HG02970 (cell line): ENCODE data around the gene INA.

ENCODE experiments used
- ATAC-seq: cut with Tn5 transposase; IDR thresholded peaks from one replicate; pipeline ENCODE4 v1.9.1; 2021; ENCODE audit warnings: mild to moderate bottlenecking, moderate library complexity, moderate number of reproducible peaks; ENCODE audit not compliant: unreplicated experiment, low FRiP score

The INA gene

DNA sequence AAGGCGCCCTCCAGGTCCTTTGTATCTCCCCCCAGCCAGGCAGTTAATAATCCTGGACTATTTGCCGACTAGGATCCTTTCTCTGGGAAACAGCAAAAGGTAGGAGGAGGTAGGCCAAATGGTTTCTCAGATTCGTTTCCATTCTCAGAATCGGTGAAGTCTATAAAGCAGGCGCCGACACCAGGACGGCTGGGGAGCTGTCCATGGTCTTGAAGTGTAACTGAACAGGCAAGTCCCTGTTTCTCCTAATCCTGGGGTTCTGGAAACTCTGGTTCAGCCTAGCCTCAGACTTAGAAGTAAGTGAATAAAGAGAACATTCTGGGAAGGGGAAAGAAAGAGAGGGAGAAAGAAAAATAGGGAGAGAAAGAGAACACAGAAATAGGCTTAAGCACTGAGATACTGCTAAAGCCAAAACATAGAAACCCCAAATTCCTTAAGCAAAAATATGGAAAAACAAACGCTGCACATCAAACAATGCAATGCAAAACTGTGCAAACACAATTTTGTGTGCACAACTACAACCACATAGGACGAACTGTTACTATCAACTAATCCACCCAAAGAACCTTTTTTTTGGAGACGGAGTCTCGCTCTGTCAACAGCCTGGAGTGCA is 11.1 kb upstream of the INA start:
- no peak for ATAC-seq

DNA sequence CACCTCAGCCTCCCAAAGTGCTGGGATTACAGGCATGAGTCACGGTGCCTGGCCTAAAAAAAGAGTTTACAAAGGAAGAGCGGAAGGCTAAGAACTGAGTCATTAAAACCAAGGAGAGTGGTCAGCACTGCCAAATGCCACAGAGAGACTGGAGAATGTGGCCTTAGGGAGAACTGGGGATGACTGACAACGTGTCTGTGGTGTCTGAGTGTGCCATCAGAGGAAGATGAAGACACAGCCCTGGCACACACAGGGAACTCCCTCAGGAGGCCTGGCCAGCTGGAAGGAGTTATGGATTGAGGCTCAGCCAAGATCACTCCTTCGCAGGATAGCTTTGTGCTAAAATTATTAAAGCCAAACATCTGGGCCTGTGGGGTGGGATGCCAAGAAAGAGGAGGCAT is 3.9 kb upstream of the INA start:
- no peak for ATAC-seq

DNA sequence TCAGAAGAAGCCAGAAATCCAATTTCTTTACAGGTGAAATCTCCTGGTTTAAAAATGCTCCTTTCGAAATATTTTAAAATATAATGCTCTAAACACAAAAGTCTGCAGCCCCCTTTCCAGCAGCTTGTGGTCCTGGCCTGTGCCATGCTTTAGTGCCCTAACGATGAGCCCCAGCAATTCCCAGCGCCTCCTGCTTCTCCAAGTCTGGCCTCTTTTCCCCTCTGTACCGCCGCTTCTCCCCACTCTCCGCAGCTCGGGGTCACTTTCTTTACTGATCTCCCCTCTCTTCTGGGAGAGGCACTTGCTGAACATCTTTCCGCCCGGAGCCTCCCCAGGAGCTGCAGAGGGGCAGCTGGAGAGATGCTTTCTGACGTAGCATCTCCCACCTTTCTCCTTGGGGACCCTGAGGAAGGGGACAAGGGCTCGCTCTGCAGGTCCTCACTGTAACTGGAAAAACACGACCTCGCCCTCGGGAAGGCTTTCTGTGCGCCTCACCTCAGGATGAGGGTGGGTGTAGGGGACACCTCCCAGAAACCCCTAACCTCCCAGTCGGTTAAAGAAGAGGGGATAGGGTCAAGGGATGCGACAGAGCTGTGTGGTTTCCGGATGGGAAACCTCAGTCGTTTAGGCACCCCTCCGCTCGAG is 565 bp upstream of the INA start:
- ATAC-seq, result no peak

DNA sequence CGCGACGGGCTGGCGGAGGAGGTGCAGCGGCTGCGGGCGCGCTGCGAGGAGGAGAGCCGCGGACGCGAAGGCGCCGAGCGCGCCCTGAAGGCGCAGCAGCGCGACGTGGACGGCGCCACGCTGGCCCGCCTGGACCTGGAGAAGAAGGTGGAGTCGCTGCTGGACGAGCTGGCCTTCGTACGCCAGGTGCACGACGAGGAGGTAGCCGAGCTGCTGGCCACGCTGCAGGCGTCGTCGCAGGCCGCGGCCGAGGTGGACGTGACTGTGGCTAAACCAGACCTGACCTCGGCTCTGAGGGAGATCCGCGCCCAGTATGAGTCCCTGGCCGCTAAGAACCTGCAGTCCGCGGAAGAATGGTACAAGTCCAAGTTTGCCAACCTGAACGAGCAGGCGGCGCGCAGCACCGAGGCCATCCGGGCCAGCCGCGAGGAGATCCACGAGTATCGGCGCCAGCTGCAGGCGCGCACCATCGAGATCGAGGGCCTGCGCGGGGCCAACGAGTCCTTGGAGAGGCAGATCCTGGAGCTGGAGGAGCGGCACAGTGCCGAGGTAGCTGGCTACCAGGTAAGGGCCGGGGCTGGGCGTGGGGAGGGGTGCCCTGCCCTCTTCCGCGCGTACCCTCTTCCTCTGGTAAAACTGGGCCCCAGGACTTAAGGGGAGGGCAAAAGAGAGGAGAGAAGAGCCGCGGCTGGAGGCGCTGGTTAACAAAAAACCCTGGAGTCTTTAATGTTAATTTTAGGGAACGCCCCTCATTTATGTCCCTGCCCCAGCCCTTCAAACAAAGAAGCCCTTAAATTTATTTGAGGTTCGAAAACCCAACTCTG is 987 bp downstream of the INA start:
- ATAC-seq, result no peak

DNA sequence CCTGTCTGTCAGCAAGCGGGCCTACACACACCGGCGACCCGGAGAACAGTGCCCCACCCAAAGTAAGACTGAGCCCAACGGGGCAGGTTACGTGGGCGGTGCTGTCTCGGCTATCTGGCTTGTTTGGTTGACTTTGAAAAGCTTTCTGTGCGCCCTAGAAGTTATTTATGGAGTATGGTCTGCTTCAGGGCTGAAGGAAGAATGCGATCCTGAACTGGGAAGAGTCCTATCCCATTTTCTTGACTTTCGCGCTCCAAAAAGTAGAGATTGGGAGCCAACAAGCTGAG is 1.5 kb downstream of the INA start:
- ATAC-seq, result no peak

DNA sequence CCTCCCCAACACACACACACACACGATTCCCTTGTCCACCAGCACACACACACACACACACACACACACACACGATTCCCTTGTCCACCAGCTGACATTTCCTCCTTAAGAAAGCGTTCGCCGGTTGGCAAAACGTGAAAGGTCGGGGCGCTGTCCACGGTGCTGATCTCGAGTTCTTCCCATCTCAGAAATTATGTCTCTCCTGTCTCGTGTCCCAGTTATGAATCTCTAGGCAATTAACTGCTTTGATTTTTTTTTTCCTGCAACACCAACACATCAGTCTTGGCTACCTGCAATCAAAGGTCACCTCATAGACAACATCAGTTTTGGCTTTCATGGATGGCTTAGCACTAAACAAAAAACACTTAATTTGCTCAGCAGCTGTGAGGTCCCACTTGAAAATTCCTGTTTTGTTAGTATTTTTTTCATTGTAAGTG is 1.9 kb downstream of the INA start:
- no peak for ATAC-seq

DNA sequence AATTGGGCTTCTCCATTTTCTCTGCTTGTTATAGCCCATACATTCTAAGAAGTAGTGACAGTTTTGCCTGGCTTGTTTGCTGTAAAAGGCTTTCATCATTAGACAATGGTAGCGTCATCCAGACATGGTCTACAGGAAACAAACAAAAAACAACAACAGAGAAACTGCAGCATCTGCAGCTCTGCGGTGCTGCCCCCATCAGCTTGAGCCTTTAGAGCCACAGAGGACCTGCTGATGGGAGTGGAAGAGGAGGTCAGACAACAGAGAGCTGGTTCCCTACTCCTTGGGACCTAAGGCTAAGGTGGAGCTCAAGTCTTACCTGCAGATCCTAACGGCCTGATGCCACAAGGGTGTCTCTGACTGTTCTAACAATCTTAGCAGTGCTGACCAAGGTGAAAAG is 3.1 kb downstream of the INA start:
- no peak for ATAC-seq

DNA sequence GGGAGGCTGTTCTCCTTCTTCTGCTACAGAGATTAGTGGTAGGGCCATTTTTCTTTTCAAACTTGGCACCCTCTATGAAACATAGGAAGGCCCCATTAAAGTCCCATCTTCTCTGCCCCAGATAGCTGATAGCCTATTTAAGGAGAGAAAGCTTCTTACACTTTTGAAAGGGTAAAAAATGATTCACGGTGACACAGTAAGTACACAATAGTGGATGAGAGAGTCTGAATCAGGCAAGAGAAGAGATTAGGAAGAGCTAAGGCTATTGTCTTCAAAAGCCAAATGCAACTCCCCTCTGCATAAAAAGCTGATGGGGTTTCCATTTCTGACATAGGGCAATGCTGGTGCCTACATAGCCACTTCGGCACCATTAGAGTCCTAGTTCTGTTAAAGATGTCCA is 3.6 kb downstream of the INA start:
- no peak for ATAC-seq

DNA sequence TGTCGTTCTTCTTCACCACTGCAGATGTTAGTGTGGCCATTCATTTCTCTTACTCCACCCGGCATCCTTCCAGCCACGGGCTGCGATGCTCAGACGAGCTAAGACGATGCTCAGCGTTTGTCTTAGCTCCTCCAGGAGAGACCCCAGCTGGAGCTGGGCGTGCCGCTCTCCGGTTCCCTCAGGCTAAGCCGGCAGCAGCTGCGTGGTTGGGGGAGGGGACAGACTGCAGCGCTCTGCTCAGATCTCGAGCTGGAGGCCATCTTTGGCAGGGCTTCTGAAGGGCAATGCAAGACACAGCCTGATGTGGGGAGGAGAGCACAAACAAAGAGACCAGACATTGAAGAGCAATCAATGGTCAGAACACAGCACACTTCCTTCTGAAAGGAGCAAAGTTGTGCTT is 4.8 kb downstream of the INA start:
- no peak for ATAC-seq

DNA sequence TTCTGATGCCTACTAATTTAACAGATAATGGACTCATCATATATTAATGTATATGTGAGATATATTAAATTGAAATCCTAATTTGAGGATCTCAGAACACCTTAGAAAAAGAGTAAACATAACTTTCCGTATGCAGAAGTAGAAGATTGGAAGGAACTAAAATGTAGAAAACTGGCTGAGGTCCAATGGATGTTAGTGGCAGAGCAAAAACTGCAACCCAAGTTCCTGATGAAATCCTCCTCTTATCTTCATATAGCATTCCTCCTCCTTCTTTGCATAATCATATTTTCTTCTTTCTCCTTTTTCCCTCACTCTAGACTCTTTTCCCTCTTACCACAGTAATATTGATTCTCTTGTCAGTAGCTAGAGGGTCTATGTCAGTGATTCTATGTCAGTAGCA is 6.0 kb downstream of the INA start:
- ATAC-seq, result no peak

DNA sequence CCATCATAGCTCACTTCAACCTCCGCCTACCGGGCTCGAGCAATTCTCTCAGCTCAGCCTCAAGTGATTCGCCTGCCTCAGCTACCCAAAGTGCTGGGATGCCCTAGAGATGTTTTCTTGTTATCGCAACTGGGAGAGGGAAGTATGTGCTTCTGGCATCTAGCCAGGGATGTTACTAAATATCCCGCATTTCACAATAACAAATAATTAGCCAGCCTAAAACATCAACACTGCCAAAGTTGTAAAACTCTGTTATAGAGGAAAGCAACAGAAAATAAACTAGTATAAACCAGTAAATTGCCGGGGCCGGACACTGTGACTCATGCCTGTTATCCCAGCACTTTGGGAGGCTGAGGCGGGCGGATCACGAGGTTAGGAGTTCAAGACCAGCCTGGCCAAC is 7.2 kb downstream of the INA start:
- no peak for ATAC-seq

DNA sequence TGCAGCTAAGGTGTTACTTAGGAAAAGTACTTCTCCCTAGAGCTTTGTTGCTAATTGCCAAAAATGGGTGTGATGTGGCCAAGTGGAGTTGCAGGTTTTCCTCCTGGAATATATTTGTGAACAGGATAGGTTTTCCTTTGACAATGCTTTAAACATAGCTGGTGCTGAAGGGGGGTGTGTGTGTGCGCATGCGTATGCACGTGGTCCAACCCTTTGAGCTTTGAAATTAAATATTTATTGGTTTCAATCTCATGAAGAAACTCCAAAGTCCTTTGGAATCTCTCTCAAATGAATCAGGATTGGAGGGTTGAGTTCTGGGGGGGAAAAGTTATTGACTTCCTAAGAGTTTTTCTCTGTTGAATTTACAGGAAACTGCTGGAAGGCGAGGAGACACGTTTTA is 11.1 kb downstream of the INA start:
- ATAC-seq, result no peak

DNA sequence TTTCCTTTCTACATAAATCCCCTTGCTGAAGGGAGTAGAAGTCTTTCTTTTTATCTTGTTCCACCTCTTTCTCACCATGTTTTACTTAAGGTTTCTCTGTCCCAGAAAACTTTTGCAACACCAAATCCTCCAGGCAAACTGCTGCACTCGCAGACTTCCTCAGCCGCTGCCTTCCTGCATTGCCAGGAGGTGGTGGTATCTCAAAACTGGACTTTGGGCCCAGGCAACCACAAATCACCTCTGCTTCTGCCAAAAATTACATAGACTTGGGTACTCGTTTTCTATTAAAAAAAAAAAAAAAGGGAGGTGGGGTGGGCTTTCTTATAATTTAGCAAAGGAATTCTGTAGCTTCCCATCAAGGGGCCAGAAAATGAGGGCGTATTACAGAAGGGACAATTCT is 14.7 kb downstream of the INA start:
- no peak for ATAC-seq

DNA sequence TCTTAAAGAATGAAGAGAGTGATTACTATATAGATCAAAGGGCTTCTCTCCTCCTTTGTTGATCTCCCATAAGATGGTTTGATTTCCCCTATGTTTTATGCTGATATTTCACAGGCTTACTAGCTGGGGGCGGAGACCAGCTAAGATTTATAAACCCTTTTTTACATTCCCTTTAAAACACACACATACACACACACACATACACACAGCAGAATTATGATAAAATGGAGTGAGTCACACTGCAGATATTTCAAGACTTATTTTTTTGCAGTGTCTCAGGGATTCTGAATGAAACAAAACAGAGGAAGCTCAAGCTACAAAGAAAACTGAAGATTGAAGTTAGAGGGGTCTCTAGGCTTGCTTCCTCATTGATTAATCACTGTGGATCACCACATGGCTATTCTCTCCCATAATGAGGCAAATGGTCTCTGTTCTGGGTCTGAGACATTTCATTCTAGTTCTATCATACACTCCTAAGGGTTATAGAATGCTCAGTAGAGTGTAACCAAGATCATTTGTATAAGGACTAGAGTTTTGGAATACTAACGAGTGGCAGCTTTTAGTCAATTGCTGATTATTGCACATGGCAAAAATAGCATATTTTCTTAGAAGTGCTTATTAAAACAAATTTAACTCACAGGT is 18.6 kb downstream of the INA start:
- ATAC-seq, result no peak

DNA sequence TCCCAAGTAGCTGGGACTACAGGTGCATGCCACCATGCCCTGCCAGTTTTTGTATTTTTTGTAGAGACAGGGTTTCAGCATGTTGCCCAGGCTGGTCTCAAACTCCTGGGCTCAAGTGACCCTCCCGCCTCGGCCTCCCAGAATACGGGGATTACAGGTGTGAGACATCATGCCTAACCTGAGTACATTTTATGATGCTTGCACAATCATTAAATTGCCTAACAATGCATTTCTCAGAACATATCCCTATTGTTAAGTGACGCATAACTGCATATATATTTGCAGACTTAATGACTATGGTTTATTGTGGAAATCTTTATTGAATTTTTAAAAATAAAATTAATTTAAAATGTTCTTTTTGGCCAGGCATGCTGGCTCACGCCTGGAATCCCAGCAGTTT is 30.7 kb downstream of the INA start:
- ATAC-seq, result no peak

DNA sequence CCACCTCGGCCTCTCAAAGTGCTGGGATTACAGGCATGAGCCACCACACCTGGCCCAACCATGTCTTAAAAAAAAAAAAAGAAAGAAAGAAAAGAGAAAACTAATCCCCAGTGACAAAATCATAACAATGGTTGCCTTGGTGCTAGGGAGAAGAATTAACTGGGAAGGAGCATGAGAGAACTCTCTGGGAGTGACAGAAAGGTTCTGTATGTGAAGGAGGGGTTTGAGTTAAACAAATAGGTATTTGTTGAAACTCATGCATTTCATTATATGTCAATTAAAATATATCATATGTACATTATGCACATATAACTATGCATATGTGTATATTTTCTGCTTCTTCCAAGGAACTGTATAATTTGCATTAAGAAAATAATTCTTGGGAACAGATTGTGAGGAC is 33.3 kb downstream of the INA start:
- ATAC-seq, result no peak

DNA sequence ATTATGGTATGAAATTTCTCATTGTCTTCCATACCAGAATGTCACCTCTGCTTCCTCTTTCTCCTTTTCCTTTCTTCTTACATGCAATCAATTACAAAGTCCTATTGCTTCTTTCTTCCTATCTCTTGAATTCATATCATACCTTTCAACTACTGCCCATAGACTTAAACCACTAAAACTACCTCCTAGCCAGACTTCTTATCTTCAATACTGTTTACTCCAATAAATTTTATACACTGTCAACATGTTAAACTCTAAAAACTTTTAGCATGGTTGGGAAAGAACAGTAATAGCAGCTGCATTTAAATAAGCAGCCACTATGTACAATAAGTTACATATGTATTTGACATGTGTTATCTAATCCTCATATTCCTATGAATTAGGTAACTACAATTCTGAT is 39.1 kb downstream of the INA start:
- no peak for ATAC-seq

DNA sequence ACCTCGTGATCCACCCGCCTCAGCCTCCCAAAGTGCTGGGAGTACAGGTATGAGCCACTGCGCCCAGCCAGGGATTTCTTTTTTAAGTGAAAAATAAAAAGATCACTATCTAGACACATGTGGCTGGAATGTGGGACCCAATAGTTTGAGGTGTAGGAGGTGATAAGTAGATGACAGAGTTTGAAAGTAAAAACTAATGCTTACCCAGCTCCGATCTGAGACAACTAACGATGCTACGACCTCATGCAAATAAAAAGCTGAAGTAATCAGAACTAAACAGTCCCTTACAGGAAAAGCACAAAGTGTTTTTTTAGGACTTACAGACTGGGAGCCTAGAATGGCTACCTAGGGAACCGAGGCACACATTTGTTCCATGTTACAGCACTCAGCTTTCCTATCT is 51.0 kb downstream of the INA start:
- no peak for ATAC-seq

DNA sequence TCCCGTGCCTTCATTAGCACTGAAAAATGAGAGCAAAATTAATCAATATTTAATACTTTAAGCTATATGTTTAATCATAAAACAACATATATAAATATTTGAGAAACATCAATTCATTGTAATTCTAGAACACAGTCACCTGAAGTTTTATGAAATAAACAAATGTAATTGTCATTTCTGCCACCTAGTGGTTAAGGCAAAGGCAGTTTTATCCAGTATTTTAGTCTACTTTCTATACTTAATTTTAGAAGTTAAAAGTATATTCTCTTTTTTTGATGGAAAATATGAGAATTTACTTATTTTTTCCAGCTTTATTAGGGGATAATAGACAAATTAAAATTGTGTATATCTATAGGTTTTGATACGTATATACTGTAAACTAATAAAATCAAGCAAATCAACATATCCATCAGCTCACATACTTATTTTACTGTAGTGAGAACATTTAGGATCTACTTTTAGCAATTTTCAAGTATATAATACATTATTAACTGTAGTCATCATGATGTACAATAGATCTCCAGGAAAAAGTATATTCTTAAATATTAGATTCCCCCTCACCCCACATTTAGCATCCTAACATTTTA is 57.1 kb downstream of the INA start:
- no peak for ATAC-seq

DNA sequence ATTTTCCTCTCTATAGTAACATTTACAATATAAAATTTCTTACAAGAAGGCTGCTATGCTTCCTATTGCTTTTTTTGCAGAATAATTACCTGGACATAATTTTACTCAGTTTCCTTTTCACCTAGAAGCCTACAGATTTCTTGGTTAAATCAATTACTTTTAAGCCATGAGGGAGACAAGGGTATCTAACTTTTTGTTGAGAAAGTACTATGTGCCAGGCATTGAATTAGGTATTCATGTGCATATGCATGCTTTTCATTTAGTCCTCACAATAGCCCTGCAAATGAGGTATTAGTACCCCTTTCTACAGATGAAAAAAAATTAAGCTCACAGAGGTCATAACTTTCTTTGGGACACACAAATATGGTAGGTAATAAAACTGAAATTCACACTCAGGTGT is 57.6 kb downstream of the INA start:
- ATAC-seq, result no peak

DNA sequence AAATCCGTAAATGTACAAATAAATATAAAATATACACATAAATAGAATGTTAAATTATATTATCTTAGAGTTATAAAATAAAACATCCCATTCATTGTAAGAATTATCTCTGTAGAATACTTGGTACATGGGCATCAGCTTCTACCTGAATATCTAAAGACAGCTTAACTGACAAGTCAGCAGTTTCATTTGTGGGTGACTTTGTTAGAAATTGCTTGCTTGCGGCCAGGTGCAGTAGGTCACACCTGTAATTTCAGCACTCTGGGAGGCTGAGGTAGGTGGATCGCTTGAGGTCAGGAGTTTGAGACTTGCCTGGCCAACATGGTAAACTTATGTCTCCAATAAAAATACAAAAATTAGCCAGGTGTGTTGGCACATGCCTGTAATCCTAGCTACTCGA is 59.4 kb downstream of the INA start:
- ATAC-seq, result no peak
